HL-60/S4 treated with retinoic acid at 250 ng/mL for 4 days and 3 days (cell line): ENCODE data around the gene CRHR1.
"Not testable (repeated sequence)": the region's sequence is repeated elsewhere in the genome, so short reads cannot be mapped to it uniquely, and the experiment has no call there.

Experiments used
- in situ Hi-C: fragments of 300-500 bp; cut with MboI; formaldehyde crosslinking; loops from 2 replicates; pipeline ENCODE4 v1.7.0; 2022; ENCODE audit warnings: low sequenced_read_pairs

The CRHR1 gene

DNA sequence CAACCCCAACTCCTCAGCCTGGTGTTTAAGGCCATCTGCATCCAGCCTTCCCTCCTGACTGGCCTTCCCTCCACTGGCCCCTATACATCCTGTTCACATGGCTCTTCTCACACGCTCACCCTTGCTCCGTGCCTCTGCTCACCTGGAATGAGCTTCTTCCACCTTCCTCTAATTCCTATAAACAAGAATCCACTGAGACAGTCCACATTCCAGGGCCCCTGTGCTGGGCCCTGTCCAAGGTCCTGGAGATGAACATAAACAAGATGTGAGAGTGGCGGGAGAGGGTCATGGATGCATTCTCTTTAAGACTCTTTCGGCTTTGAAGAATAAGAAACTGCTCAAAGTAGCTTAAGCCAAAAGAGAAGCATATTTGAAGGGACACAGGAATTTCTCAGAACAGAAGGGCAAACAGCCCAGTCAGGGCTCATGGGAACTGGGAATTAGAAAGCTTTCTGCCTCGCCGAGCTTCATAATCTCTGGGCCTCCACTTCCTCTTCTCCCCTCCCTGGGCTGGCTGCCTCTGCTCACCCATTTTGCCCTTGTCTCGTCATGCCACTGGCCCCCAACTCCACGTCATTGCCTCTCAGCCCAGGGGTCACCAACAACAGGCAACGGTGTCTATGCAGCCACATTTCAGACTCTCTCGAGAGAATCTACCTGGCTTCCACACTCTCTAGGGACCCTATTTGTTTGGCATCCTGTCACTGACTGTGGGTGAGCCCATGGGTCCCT, 74.0 kb downstream of the CRHR1 start:
- in situ Hi-C loops, result no loop called here

- in situ Hi-C loops, result no loop called here
Measured at GRCh38 chr17:45861165-45861564, 77.0 kb downstream of the CRHR1 start.

GRCh38 chr17:45862127-45862526, 78.0 kb downstream of the CRHR1 start:
- in situ Hi-C loops, result not testable (repeated sequence)

- in situ Hi-C loops, result no loop called here
Measured at GRCh38 chr17:45863857-45864654, 79.9 kb downstream of the CRHR1 start.

- in situ Hi-C loops, result no loop called here
Measured at GRCh38 chr17:45867171-45867570, 83.1 kb downstream of the CRHR1 start.

- in situ Hi-C loops, result no loop called here
Measured at GRCh38 chr17:45867702-45868101, 83.6 kb downstream of the CRHR1 start.

DNA sequence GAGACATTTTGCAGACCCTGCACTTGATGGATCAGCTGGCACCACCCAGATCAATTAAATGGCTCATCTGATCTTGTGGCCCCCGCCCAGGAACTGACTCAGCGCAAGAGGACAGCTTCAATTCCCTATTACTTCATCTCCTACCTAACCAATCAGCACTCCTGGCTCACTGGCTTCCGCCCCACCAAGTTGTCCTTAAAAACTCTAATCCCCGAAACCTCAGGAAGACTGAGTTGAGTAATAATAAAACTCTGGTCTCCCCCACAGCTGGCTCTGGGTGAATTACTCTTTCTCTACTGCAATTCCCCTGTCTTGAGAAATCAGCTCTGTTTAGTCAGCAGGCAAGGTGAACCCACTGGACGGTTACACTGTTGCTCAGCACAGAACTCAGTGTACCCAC, 84.2 kb downstream of the CRHR1 start:
- in situ Hi-C loops, result no loop called here

GRCh38 chr17:45869676-45870341, 85.7 kb downstream of the CRHR1 start:
- in situ Hi-C loops, result no loop called here

- in situ Hi-C loops, result no loop called here
Measured at GRCh38 chr17:45870342-45870974, 86.3 kb downstream of the CRHR1 start.

DNA sequence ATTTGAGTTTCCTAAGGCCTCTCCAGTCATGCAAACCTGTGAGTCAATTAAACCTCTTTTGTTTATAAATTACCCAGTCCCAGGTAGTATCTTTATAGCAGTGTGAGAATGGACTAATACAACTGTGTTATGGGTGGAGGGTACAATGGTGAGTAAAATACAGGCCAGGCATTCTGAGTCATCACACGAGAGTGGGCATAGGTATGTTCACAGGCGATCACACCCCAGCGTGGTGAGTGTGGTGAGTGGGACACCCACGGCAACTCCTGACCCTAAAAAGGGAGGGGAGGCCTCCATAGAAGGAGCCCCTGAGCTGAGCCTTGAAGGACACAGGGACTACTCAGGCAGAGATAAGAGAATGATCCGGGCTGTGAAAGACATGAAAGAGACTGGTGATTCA, 87.6 kb downstream of the CRHR1 start:
- in situ Hi-C loops, result no loop called here

- in situ Hi-C loops, result no loop called here
Measured at GRCh38 chr17:45873728-45874127, 89.6 kb downstream of the CRHR1 start.

DNA sequence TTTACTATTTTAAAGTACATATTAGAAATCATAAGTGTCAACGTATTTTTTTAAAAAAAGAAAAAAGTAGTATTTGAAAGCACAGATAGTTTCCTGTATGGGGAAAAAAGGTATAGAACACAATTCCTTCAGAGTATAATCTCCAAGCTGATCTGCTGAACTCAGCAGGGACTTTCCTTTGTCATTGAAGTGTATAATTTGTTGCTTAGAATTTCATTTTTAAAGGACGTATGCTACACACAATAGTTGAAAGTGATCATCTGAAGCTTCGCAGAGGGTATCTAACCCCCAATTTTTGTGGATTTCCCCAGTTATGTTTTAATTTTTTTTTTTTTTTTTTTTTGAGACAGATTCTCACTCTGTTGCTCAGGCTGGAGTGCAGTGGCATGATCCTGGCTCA, 90.0 kb downstream of the CRHR1 start:
- in situ Hi-C loops, result no loop called here

- in situ Hi-C loops, result no loop called here
Measured at GRCh38 chr17:45876539-45876938, 92.4 kb downstream of the CRHR1 start.

DNA sequence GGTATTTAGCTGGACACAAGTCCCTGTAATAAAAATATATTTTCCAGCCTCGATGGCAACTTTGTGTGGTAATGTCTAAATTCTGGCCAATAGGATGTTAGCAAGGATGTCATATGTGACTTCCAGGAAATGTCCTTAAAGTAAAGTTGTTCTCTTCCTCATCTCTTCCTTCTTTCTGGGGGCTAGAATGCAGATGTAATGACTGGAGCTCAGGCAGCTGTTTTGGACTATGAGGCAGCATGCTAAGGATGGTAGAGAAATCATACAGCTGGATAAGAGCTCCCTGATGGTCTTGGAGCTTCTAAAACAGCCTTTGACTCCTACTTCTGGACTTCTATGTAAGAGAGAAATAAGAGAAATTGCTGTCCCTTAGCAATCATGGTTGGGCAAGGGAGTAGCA, 93.3 kb downstream of the CRHR1 start:
- in situ Hi-C loops, result no loop called here

DNA sequence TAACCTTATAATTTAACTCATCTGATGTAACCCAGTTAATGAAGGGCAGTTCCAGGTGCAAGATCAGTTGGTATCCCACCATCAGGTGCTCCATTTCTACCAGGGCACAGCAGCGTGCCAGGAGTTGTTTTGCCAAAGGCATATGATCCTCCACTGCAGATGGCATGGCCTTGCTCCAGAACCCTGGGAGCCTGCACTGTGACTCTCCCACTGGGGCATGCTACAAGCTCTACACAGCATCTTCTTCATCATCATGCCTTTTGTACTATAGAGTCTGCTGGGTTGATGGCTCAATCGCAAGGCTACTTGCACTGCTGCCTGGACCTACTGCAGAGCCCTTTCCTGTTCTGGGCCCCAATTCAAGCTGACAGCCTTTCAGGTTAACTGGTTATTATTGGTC, 98.9 kb downstream of the CRHR1 start:
- in situ Hi-C loops, result no loop called here
